ENCODE results near the gene GPR108. TPM values are rescaled to one million over a fixed set of nuclear protein-coding genes. Genes with fewer than 3 reads are reported as not detected.

The GPR108 gene
- total and polyA plus RNA-seq, 4 donors: 17.2 to 34.2 (median 30.5) TPM

GRCh38 chr19:6745965-6746364 is 8.6 kb upstream of the GPR108 start:
- peaks cover 0 to 9% (median 3%) of the 10 kb centered on the region in 4 donors for H3K4me1 ChIP-seq (ENCODE audit: control insufficient read depth in 4 of 4, insufficient read depth in 4 of 4, low read length in 3 of 4)
- peaks cover 2 to 9% (median 2%) of the 10 kb centered on the region in 4 donors for H3K36me3 ChIP-seq (ENCODE audit: control insufficient read depth in 4 of 4, insufficient read depth in 3 of 4, low read depth in 1 of 4, low read length in 3 of 4)
- no peak overlapping the region for H3K27ac ChIP-seq (ENCODE audit: low read depth in 1 of 2, low read length in 2 of 2)
- H3K9ac ChIP-seq (ENCODE audit: low read depth in 1 of 2, low read length in 2 of 2): no peak overlapping the region
- H3K4me3 ChIP-seq (ENCODE audit: low read depth in 1 of 3, low read length in 3 of 3): no peak overlapping the region
- no peaks in the 10 kb centered on the region for H3K9me3 ChIP-seq (ENCODE audit: control insufficient read depth in 4 of 4, low read length in 3 of 4)
- 91% methylated on average over 24 of the region's 24 CpGs for WGBS
- no peak for TF ChIP-seq RXRA (IDR thresholded peaks at IDR 0.05)
- TF ChIP-seq, protein P1, sequence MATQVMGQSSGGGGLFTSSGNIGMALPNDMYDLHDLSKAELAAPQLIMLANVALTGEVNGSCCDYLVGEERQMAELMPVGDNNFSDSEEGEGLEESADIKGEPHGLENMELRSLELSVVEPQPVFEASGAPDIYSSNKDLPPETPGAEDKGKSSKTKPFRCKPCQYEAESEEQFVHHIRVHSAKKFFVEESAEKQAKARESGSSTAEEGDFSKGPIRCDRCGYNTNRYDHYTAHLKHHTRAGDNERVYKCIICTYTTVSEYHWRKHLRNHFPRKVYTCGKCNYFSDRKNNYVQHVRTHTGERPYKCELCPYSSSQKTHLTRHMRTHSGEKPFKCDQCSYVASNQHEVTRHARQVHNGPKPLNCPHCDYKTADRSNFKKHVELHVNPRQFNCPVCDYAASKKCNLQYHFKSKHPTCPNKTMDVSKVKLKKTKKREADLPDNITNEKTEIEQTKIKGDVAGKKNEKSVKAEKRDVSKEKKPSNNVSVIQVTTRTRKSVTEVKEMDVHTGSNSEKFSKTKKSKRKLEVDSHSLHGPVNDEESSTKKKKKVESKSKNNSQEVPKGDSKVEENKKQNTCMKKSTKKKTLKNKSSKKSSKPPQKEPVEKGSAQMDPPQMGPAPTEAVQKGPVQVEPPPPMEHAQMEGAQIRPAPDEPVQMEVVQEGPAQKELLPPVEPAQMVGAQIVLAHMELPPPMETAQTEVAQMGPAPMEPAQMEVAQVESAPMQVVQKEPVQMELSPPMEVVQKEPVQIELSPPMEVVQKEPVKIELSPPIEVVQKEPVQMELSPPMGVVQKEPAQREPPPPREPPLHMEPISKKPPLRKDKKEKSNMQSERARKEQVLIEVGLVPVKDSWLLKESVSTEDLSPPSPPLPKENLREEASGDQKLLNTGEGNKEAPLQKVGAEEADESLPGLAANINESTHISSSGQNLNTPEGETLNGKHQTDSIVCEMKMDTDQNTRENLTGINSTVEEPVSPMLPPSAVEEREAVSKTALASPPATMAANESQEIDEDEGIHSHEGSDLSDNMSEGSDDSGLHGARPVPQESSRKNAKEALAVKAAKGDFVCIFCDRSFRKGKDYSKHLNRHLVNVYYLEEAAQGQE (IDR thresholded peaks at IDR 0.05): no peak
- TF ChIP-seq FOXA1 (IDR thresholded peaks at IDR 0.05): no peak
- no peak for DNase-seq (ENCODE audit: low spot score)
- H3K27me3 ChIP-seq (ENCODE audit: control insufficient read depth in 4 of 4, insufficient read depth in 4 of 4, low read length in 3 of 4): no peaks in the 10 kb centered on the region

DNA sequence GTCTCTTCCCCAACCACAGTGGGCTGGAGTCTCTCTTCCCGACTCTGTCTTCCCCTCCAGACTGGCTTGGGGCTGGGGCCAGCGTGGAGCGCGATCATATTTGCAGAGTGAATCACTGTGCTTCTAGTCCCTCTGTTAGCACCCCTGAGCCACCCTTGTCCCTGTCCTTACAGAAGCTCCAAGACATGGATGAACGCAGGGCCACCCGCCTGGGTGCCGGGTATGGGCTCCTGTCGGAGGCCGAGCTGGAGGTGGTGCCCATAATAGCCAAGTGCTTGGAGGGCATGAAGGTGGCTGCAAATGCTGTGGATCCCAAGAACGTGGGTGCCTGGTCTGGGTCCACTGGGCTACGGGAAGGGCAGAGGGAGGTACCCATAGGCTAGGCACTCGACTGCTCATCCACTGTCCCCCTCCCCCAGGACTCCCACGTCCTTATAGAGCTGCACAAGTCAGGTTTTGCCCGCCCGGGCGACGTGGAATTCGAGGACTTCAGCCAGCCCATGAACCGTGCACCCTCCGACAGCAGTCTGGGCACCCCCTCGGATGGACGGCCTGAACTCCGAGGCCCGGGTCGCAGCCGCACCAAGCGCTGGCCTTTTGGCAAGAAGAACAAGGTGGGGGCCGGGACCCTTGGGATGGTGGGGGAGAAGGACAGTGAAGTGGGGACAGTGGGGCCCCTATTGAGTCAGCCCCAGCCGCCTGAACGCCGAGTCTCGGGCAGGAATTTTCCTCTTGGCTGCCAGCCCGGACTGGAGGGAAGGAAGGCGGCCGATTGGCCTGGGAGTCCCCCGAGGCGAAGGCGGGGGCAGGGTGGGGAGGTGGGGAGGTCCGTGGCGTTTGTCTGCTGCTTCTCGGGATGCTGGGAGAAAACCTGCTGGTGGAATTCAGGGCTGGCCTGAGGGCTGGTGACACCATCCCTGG is 7.3 kb upstream of the GPR108 start:
- H3K4me3 ChIP-seq (ENCODE audit: low read depth in 1 of 3, low read length in 3 of 3): no peak overlapping the region

DNA sequence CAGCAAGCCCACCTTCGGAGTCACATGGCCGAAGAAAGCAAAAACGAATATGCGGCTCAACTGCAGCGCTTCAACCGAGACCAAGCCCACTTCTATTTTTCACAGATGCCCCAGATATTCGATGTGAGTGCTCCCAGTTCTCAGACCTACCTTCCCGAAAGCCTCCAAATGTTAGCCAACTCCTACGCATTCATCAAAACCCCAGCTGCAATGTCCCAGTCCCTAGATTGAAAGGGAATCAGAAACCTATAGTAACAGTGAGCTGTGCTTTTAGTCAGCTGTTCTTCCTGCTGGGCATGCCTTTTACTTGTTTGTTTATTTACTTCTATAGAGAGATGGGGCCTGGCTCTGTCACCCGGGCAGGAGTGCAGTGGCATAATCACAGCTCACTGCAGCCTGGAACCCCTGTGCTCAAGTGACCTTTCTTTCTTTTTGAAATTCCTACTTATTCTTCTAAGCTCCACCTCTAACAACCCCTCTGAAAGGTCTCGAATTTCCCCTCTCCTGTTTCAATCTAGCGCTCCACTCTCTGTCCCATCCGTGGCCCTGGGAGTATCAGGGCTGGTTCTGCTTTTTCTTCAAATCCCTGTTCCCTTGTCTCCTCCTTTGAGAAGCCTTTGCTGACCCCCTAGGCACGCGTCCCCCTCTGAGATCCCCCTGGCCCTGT is 6.5 kb upstream of the GPR108 start:
- WGBS: 93% methylated on average over 15 of the region's 15 CpGs
- H3K9me3 ChIP-seq (ENCODE audit: control insufficient read depth in 4 of 4, low read length in 3 of 4): no peaks in the 10 kb centered on the region
- H3K36me3 ChIP-seq (ENCODE audit: control insufficient read depth in 4 of 4, insufficient read depth in 3 of 4, low read depth in 1 of 4, low read length in 3 of 4): peaks cover 2 to 4% (median 2%) of the 10 kb centered on the region in 4 donors
- H3K4me1 ChIP-seq (ENCODE audit: control insufficient read depth in 4 of 4, insufficient read depth in 4 of 4, low read length in 3 of 4): peaks cover 8 to 21% (median 15%) of the 10 kb centered on the region in 4 donors
- no peak overlapping the region for H3K27ac ChIP-seq (ENCODE audit: low read depth in 1 of 2, low read length in 2 of 2)
- no peak overlapping the region for H3K4me3 ChIP-seq (ENCODE audit: low read depth in 1 of 3, low read length in 3 of 3)
- TF ChIP-seq, protein P1 (IDR thresholded peaks at IDR 0.05): no peak
- TF ChIP-seq ATF3 (IDR thresholded peaks at IDR 0.05) (no peak), NR2F2 (IDR thresholded peaks at IDR 0.05) (no peak), FOXA1 (IDR thresholded peaks at IDR 0.05) (no peak)
- no peak overlapping the region for H3K9ac ChIP-seq (ENCODE audit: low read depth in 1 of 2, low read length in 2 of 2)
- no peak for DNase-seq (ENCODE audit: low spot score)
- no peaks in the 10 kb centered on the region for H3K27me3 ChIP-seq (ENCODE audit: control insufficient read depth in 4 of 4, insufficient read depth in 4 of 4, low read length in 3 of 4)

More for the DNA sequence above, 7.3 kb upstream of the GPR108 start:
- DNase-seq (ENCODE audit: low spot score): no peak
- Histone ChIP-seq H3K9me3 (ENCODE audit: control insufficient read depth in 4 of 4, low read length in 3 of 4) (no peaks in the 10 kb centered on the region), H3K36me3 (ENCODE audit: control insufficient read depth in 4 of 4, insufficient read depth in 3 of 4, low read depth in 1 of 4, low read length in 3 of 4) (peaks cover 2 to 4% (median 2%) of the 10 kb centered on the region in 4 donors), H3K27ac (ENCODE audit: low read depth in 1 of 2, low read length in 2 of 2) (peak overlapping the region; percentile 30 to 37), H3K27me3 (ENCODE audit: control insufficient read depth in 4 of 4, insufficient read depth in 4 of 4, low read length in 3 of 4) (no peaks in the 10 kb centered on the region), H3K4me1 (ENCODE audit: control insufficient read depth in 4 of 4, insufficient read depth in 4 of 4, low read length in 3 of 4) (peaks cover 6 to 17% (median 11%) of the 10 kb centered on the region in 4 donors), H3K9ac (ENCODE audit: low read depth in 1 of 2, low read length in 2 of 2) (no peak overlapping the region)
- 60% methylated on average over 41 of the region's 41 CpGs for WGBS
- peak; percentile 29 for TF ChIP-seq NR2F2 (IDR thresholded peaks at IDR 0.05)
- TF ChIP-seq SP1 (IDR thresholded peaks at IDR 0.05): peak; percentile 22
- no peak for TF ChIP-seq RAD21 (IDR thresholded peaks at IDR 0.05)
- no peak for TF ChIP-seq FOXA1 (IDR thresholded peaks at IDR 0.05)
